ENCODE measurements around the gene NEGR1.

GRCh38 chr1:71780681-71781080 is 501.7 kb downstream of the NEGR1 start:
- TF ChIP-seq, protein P1, sequence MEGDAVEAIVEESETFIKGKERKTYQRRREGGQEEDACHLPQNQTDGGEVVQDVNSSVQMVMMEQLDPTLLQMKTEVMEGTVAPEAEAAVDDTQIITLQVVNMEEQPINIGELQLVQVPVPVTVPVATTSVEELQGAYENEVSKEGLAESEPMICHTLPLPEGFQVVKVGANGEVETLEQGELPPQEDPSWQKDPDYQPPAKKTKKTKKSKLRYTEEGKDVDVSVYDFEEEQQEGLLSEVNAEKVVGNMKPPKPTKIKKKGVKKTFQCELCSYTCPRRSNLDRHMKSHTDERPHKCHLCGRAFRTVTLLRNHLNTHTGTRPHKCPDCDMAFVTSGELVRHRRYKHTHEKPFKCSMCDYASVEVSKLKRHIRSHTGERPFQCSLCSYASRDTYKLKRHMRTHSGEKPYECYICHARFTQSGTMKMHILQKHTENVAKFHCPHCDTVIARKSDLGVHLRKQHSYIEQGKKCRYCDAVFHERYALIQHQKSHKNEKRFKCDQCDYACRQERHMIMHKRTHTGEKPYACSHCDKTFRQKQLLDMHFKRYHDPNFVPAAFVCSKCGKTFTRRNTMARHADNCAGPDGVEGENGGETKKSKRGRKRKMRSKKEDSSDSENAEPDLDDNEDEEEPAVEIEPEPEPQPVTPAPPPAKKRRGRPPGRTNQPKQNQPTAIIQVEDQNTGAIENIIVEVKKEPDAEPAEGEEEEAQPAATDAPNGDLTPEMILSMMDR (IDR thresholded peaks at IDR 0.05 in 4 of 5, conservative IDR thresholded peaks at IDR 0.05 in 1 of 5), result no peak
- no peak for TF ChIP-seq POLR2A (IDR thresholded peaks at IDR 0.05)
